HepG2 (cell line): ENCODE results near the gene ATG16L1.

ENCODE experiments used
- ARID5B ChIP-seq: IDR thresholded peaks from 2 replicates; pipeline ENCODE4 v1.4.0; 2020; ENCODE audit warnings: mild to moderate bottlenecking, missing genetic modification reagents
- CTCF ChIP-seq: sonication (generic); formaldehyde crosslinking; IDR thresholded peaks from 2 replicates; pipeline ENCODE4 v1.5.0; 2020; ENCODE audit warnings: mild to moderate bottlenecking, missing genetic modification reagents, moderate library complexity
- MYC ChIP-seq: sonication (generic); formaldehyde crosslinking; IDR thresholded peaks from 2 replicates; pipeline ENCODE4 v1.9.0; 2021; ENCODE audit warnings: missing genetic modification reagents, borderline replicate concordance
- SMARCE1 ChIP-seq: fragments of 450-650 bp; IDR thresholded peaks from 2 replicates; pipeline ENCODE4 v1.6.1; 2017; ENCODE audit warnings: borderline replicate concordance
- TBX3 ChIP-seq: fragments of 450-650 bp; IDR thresholded peaks from 2 replicates; pipeline ENCODE4 v1.6.1; 2017; ENCODE audit warnings: antibody characterized with exemption, mild to moderate bottlenecking, inconsistent platforms, borderline replicate concordance
- ZFX ChIP-seq: sonication (generic); formaldehyde crosslinking; IDR thresholded peaks from 2 replicates; pipeline ENCODE4 v1.4.0; 2020; ENCODE audit warnings: mild to moderate bottlenecking, low read depth, missing genetic modification reagents, moderate library complexity
- ZNF615 ChIP-seq: sonication (generic); formaldehyde crosslinking; IDR thresholded peaks from 2 replicates; pipeline ENCODE4 v1.5.0; 2020; ENCODE audit warnings: mild to moderate bottlenecking, missing genetic modification reagents, borderline replicate concordance
- ZNF777 ChIP-seq: sonication (generic); formaldehyde crosslinking; IDR thresholded peaks from 2 replicates; pipeline ENCODE4 v1.4.0; 2020; ENCODE audit warnings: missing genetic modification reagents
- ZNF816 ChIP-seq: sonication (generic); formaldehyde crosslinking; IDR thresholded peaks from 2 replicates; pipeline ENCODE4 v1.8.0; 2022; ENCODE audit warnings: missing genetic modification reagents, mild to moderate bottlenecking, borderline replicate concordance
- ZSCAN20 ChIP-seq: sonication (generic); formaldehyde crosslinking; IDR thresholded peaks from 2 replicates; pipeline ENCODE4 v1.4.0; 2020; ENCODE audit warnings: missing genetic modification reagents, mild to moderate bottlenecking, borderline replicate concordance

- TF ChIP-seq ZNF615 (CRISPR knock-in tag) (no peak), ZSCAN20 (CRISPR knock-in tag) (no peak), ZNF777 (CRISPR knock-in tag) (no peak), CTCF (CRISPR knock-in tag) (no peak), ARID5B (no peak), ZNF816 (CRISPR knock-in tag) (no peak), ZFX (no peak), SMARCE1 (no peak), MYC (CRISPR knock-in tag) (no peak), TBX3 (no peak)
Observed at GRCh38 chr2:233252227-233252626, 754 bp downstream of the ATG16L1 start.
